Stimulated activated naive CD8-positive, alpha-beta T cell treated with anti-CD3 and anti-CD28 coated beads, Interleukin-15, Interleukin-2, amounts not matched to agents 100 U/mL and 50 U/mL, for 24 hours (primary cell): ENCODE results near the gene KYAT1.

Experiments
- ATAC-seq: fragments of 150-1000 bp; cut with Tn5 transposase; one replicate; pipeline ENCODE4 v1.10.0; 2021
- DNase-seq: peaks from one replicate; pipeline ENCODE4 v3.0.0; 2021

Gene KYAT1

GRCh38 chr9:128881884-128882676 is at the start of gene KYAT1, which contains the start of gene LRRC8A:
Gene KYAT1 (minus strand): TSS chr9:128881950. CDS start chr9:128845405, 36,545 bp downstream.
Gene LRRC8A (plus strand): TSS chr9:128882133. CDS start chr9:128907165, 25,032 bp downstream.
- DNase-seq (peak; percentile 99), ATAC-seq (peak; percentile 96)

- DNase-seq (no peak), ATAC-seq (no peak)
Measured at GRCh38 chr9:128929560-128929959, 47.8 kb upstream of the KYAT1 start.

- DNase-seq (no peak), ATAC-seq (no peak)
Measured at GRCh38 chr9:128928624-128929023, 46.9 kb upstream of the KYAT1 start.

- ATAC-seq: peak; percentile 75
- DNase-seq: peak; percentile 56
Measured at GRCh38 chr9:128927731-128928411, 46.1 kb upstream of the KYAT1 start.

- DNase-seq (no peak), ATAC-seq (no peak)
Measured at GRCh38 chr9:128923493-128923883, 41.7 kb upstream of the KYAT1 start.

- peak; percentile 48 for DNase-seq
- peak; percentile 72 for ATAC-seq
Measured at GRCh38 chr9:128921881-128922763, 40.4 kb upstream of the KYAT1 start.

GRCh38 chr9:128920381-128921058 is 38.8 kb upstream of the KYAT1 start, which contains the start of gene PHYHD1:
Gene PHYHD1 (plus strand): TSS chr9:128920982. CDS start chr9:128922324, 1,342 bp downstream.
- no peak for ATAC-seq
- no peak for DNase-seq

- DNase-seq: no peak
- ATAC-seq: no peak
Measured at GRCh38 chr9:128919402-128920089, 37.8 kb upstream of the KYAT1 start.

- DNase-seq: no peak
- no peak for ATAC-seq
Measured at GRCh38 chr9:128918921-128919320, 37.2 kb upstream of the KYAT1 start.

GRCh38 chr9:128917151-128917849 is 35.5 kb upstream of the KYAT1 start:
- no peak for DNase-seq
- no peak for ATAC-seq

- ATAC-seq (no peak), DNase-seq (no peak)
Measured at GRCh38 chr9:128916745-128917144, 35.0 kb upstream of the KYAT1 start.

GRCh38 chr9:128916204-128916603 is 34.5 kb upstream of the KYAT1 start:
- DNase-seq (no peak), ATAC-seq (no peak)

GRCh38 chr9:128913995-128914772 is 32.4 kb upstream of the KYAT1 start:
- ATAC-seq: peak; percentile 60
- no peak for DNase-seq

- DNase-seq (no peak), ATAC-seq (no peak)
Measured at GRCh38 chr9:128913048-128913900, 31.5 kb upstream of the KYAT1 start.

GRCh38 chr9:128912270-128912853 is 30.6 kb upstream of the KYAT1 start:
- DNase-seq: no peak
- peak; percentile 48 for ATAC-seq

- DNase-seq: no peak
- no peak for ATAC-seq
Measured at GRCh38 chr9:128911529-128912035, 29.8 kb upstream of the KYAT1 start.

GRCh38 chr9:128910906-128911305 is 29.2 kb upstream of the KYAT1 start:
- ATAC-seq (no peak), DNase-seq (no peak)

- ATAC-seq (peak; percentile 33), DNase-seq (no peak)
Measured at GRCh38 chr9:128909859-128910258, 28.1 kb upstream of the KYAT1 start.
